GM18508 (cell line): ENCODE results near the gene KDM3A.
"Not testable (repeated sequence)": the region's sequence is repeated elsewhere in the genome, so short reads cannot be mapped to it uniquely, and the experiment has no call there.

ENCODE experiments used
- ATAC-seq: cut with Tn5 transposase; IDR thresholded peaks from one replicate; pipeline ENCODE4 v1.9.1; 2021; ENCODE audit warnings: moderate number of reproducible peaks; ENCODE audit not compliant: insufficient read depth, unreplicated experiment

The KDM3A gene

GRCh38 chr2:86476918-86477317 lies 35.7 kb downstream of the KDM3A start:
- no peak for ATAC-seq

DNA sequence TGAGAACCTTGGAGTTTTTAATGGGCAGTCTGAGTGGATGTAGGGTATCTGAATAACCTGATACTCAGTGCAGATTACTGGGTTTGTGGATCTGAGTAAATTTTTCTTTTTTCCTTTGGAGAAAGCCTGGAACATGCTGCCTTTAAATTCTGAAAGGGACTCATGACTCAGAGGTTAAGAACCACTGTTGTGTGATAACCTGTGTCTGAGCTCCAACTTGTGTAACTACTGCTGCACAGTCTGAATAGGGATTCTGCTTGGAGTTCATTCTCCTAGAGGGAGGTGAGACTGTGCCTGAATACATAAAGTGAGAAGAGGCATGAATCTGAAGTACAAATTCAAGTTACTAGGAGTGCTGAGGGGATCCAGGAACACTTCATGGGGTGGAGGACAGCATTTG lies 36.2 kb downstream of the KDM3A start:
- no peak for ATAC-seq

- no peak for ATAC-seq
These were observed 38.9 kb downstream of the KDM3A start for GRCh38 chr2:86480105-86480504.

- ATAC-seq, result no peak
These were observed 40.9 kb downstream of the KDM3A start for GRCh38 chr2:86482034-86482433.

DNA sequence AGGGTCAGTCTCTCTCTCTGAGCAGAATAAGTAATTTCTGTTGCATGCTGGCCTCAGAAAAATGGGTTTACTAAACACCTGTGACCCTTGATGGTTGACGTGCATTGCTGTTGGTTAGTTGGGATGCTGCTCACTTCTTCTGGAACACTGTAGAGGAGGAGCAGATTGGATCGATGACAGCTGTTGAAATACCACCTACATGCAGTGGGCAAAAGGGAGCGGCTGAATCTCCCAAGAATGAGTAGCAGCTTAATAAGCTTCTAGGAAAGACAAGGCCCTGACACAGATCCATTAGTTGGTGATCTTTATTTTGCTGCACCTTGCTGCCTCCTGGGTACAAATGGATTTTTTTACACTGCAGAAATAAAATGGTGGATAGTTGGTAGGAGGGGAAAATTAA lies 43.2 kb downstream of the KDM3A start:
- no peak for ATAC-seq

DNA sequence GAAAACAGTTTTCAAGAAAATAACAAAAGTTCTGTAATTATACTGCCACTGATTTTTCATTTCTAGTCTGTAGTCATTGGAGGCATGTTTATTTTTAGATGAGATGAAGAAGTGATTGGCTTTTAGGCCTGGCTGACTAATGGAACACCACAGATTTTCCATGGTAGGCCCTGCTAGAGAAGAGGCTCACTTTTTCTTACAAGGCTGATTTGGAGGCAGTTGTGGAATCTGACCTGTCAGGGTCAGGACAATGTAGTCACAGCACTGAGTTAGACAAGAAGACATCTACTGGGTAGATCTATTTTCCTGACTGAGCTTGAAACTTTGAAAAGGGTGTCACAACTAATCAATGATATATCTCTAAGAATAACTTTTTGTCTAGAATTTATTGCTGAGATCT lies 43.9 kb downstream of the KDM3A start:
- no peak for ATAC-seq

DNA sequence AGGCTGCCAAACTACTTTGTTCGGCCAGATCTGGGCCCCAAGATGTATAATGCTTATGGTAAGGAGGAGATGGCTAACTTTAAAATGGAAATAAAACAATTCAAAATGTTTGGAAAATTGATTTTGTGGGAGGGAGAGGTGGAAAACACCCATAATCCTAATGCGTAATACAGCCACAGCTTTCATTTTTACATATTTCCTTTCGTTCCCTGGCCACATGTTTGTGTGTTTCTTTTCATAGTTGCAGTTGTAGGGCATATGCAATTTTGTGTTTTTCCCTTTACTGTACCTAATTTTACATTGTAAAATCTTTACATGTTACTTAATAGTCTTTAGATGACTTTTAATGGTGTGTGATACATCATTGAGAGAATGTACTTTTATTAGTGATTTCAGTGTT lies 44.6 kb downstream of the KDM3A start:
- no peak for ATAC-seq

- ATAC-seq, result no peak
These were observed 45.9 kb downstream of the KDM3A start for GRCh38 chr2:86487062-86487461.

DNA sequence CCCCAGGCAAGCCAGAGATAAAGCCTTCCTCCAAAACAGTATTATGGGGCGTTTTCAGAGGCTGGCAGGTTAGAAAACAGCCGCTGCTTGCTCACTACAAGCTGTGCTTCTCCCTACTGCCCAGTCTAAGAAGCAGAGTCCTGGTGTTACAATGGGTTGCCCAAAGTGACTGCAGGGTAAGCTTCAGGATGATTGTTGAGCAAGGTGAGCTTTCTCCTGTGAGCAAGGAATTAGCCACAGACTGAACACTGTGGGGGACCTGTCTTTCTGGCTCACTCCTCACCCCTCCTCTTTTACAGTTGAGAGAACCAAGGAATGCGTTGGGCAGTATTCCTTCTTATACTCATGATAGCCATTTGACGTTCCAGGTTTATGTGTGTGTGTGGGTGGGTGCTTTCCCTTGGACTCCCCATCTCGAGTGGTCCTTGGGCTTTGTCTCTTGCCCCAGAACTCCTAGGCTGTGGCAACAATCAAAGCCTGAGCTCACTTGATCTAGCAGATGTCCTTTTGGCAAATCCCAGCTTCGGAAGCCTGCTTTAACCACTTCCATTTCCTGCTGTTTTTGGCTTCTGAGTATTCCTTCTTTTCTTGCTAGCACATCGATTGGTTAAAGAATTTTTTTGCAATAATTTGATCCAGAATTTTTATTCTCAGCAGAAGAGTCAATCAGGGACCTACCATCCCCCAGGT lies 47.5 kb downstream of the KDM3A start:
- no peak for ATAC-seq

- no peak for ATAC-seq
These were observed 48.4 kb downstream of the KDM3A start for GRCh38 chr2:86489542-86489941.

- ATAC-seq, result no peak
These were observed 49.1 kb downstream of the KDM3A start for GRCh38 chr2:86490245-86490644.

- ATAC-seq, result no peak
These were observed 49.9 kb downstream of the KDM3A start for GRCh38 chr2:86491088-86491487.

DNA sequence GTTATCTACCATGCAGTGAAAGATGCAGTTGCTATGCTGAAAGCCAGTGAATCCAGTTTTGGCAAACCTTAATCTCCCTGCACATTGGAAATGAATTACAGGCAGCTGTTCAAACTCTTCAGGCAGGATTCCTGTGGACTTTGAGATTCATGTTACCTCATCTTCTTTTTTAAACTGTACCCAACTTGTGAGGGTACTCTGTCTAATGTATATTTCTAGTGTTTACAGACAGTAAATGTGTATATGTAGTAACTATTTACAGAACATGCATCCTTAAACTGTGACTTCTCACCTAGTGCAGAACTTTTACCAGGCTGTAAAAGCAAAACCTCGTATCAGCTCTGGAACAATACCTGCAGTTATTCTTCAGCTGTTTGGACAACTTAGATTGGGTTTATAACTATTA lies 50.9 kb downstream of the KDM3A start:
- no peak for ATAC-seq

DNA sequence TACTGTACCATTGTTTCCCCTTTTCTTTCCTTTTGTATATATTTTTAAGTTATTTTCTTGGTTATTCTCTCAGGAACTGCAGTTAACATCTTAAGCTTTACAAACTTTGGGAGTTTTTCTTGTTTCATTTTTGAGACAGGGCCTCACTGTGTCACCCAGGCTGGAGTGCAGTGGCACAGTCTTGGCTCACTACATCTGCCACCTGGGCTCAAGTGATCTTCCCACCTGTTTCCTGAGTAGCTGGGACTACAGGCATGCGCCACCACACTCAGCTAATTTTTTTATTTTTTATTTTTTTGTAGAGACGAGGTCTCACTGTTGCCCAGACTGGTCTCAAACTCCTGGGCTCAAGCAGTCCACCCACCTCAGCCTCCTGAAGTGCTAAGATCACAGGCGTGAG lies 55.2 kb downstream of the KDM3A start:
- not testable (repeated sequence) for ATAC-seq

DNA sequence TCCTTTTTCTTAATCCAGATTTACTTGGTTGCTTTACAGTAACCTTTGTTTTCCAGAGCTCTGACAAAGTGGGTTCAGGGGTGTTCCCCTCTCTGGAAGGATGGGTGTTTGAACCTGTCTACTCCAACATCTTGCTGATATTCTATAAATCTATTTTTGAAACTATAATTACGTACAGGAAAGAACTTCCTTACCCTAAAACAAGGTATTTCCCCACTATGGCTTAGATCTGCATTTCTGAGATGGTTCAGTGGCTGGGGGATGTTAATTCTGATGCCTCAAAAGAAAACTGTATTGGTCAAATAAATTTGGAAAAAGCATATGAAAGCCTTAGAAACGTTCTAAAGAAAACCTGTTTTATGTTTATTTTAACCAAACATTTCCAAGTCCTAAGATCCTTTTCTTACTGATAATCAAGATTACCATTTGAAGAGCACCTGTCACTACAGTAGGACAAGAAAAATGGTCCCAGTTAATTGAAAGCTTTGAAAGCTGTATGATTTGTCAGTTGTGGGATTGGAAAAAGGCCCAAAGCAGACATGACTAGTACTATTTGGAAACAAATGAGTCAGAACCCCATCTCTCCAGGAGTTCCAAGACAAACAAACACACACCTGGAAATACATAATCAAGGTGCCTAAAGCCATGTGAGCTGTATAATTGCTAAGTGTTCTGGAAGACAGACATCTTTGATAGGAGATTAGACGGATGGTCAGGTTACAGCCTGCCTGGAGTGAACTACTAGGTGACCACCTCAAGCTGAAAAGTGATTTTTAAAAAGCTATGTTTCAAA lies 57.5 kb downstream of the KDM3A start:
- no peak for ATAC-seq

DNA sequence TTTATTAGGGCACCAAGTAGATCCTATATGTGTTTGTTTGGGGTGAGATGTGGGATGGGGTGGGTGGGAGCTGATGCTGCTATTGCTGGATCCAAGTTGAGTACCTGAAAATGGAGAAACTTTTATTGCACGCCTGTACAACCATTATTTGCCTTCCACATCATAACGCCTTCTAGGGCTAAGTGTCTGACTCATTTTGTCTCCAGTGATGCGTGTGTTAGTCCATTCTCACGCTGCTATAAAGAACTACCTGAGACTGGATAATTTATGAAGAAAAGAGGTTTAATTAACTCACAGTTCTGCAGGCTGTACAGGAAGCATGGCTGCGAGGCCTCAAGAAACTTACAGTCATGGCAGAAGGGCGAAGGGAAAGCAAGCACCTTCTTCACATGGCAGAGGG lies 58.2 kb downstream of the KDM3A start:
- ATAC-seq, result no peak

- ATAC-seq, result no peak
These were observed 59.3 kb downstream of the KDM3A start for GRCh38 chr2:86500325-86501083.

GRCh38 chr2:86507600-86507999 lies 66.4 kb downstream of the KDM3A start:
- ATAC-seq, result no peak

DNA sequence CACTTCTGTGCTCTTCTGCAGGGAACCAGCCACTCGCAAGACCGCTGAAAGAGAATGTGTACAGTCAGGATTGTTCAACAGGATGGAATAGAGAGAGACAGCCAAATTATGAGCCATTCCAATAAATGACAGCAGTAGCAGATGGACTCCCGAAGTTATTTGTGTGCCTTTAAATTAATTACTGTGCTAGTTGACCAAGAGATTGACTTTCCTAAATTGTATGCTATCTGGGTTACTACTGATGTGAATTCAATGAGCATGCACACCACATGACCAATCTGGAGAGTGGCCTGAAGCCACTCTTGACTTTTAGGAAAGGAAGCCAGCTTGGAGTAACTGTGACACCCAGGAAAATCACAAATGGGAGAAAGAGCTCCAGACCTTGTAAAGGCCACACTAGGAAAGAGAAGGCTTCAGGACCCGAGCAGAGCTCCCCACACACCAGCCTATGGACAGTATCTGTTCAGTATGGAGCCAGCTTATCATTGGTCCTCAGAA lies 69.3 kb downstream of the KDM3A start:
- no peak for ATAC-seq

DNA sequence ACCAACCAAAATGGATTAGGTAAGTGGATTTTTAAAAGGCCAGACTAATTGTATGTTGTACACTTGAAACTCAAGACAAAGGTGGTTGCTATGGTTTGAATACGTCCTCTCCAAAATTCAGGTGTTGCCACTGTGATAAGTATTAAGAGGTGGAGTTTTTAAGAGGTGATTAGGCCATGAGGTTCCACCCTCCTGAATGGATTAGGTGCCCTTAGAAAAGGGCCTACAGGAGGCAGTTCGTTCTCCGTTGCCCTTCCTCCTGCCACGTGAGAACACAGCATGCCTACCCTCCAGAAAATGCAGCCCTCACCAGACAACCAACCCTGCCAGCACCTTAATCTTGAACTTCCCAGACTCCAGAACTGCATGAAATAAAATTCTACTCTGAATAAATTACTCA lies 70.9 kb downstream of the KDM3A start:
- no peak for ATAC-seq

DNA sequence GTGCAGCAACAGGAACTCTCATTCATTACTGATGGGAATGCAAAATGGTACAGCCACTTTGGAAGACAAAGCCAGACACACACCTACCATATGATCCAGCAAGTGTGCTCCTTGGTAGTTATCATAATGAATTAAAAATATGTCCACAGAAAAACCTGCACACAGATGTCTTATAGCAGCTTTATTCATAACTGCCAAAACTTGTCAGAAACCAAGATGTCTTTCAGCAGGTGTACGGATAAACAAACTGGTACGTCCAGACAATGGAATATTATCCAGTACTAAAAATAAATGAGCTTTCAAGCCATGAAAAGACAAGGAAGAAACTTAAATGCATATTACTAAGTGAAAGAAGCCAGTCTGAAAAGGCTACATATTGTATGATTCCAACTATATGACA lies 71.7 kb downstream of the KDM3A start:
- ATAC-seq, result no peak
